Smooth muscle cell (in vitro differentiated cells): Measurements from ENCODE around the gene FLNA. TPM values are rescaled to one million over a fixed set of nuclear protein-coding genes. Genes with fewer than 3 reads are reported as not detected.

Source experiments
- DNase-seq: peaks from one replicate; lab custom pipeline; 2025; ENCODE audit not compliant: unreplicated experiment; lab: John Stamatoyannopoulos, UW
- H2AFZ ChIP-seq: fragments of 200-600 bp; sonication (generic); 2 replicates; pipeline ENCODE4 v1.6.0; 2016; ENCODE audit warnings: antibody characterized with exemption, low read depth, mild to moderate bottlenecking
- H3F3A ChIP-seq: fragments of 200-600 bp; sonication (generic); 2 replicates; pipeline ENCODE4 v1.6.0; 2017; ENCODE audit warnings: antibody characterized with exemption, low read depth
- H3K27ac ChIP-seq: fragments of 200-600 bp; sonication (generic); 2 replicates; pipeline ENCODE4 v1.5.1; 2016; ENCODE audit warnings: low read depth, mild to moderate bottlenecking
- H3K27me3 ChIP-seq: fragments of 200-600 bp; sonication (generic); 2 replicates; pipeline ENCODE4 v1.6.1; 2016; ENCODE audit warnings: low read depth, mild to moderate bottlenecking
- H3K36me3 ChIP-seq: fragments of 200-600 bp; sonication (generic); 2 replicates; pipeline ENCODE4 v1.5.1; 2016; ENCODE audit warnings: low read depth
- H3K4me1 ChIP-seq: fragments of 200-600 bp; sonication (generic); 2 replicates; pipeline ENCODE4 v1.5.1; 2016; ENCODE audit warnings: low read depth
- H3K4me2 ChIP-seq: fragments of 200-600 bp; sonication (generic); 2 replicates; pipeline ENCODE4 v1.6.0; 2016; ENCODE audit warnings: mild to moderate bottlenecking
- H3K4me3 ChIP-seq: fragments of 200-600 bp; sonication (generic); 2 replicates; pipeline ENCODE4 v1.5.1; 2016; ENCODE audit warnings: mild to moderate bottlenecking
- H3K79me2 ChIP-seq: fragments of 200-600 bp; sonication (generic); 2 replicates; pipeline ENCODE4 v1.6.0; 2016; ENCODE audit warnings: low read depth, mild to moderate bottlenecking
- H3K9ac ChIP-seq: fragments of 200-600 bp; sonication (generic); 2 replicates; pipeline ENCODE4 v1.6.0; 2016; ENCODE audit warnings: low read depth
- H3K9me3 ChIP-seq: fragments of 200-600 bp; sonication (generic); replicated peaks from 2 replicates; pipeline ENCODE4 v1.5.1; 2016; ENCODE audit warnings: low read depth
- H4K20me1 ChIP-seq: fragments of 200-600 bp; sonication (generic); 2 replicates; pipeline ENCODE4 v1.6.0; 2016; ENCODE audit warnings: low read depth
- WGBS: methylation state at CpG from one replicate; pipeline ENCODE4 v1.1.7; 2016; ENCODE audit warnings: low lambda C conversion rate; 5-methylcytosine and 5-hydroxymethylcytosine counted together
- polyA plus RNA-seq: library from polyadenylated mRNA; unstranded; fragments of >200 nt; fragmentation: Nextera tagmentation; extraction: Ambion mirVana; gene quantifications from 2 replicates; pipeline ENCODE4 v1.2.1, GENCODE V29; 2016
- total RNA-seq: library from RNA; depleted of rRNA; stranded (reverse); fragments of >200 nt; gene quantifications from 2 replicates; pipeline ENCODE4 v1.2.3, GENCODE V29; 2014
- TF ChIP-seq, protein P1 (sequence below): fragments of 200-600 bp; sonication (generic); IDR thresholded peaks from 2 replicates; pipeline ENCODE4 v1.5.1; 2017; ENCODE audit warnings: borderline replicate concordance, mild to moderate bottlenecking, antibody characterized with exemption; ENCODE audit not compliant: insufficient read depth, poor library complexity, severe bottlenecking

FLNA gene, protein sequence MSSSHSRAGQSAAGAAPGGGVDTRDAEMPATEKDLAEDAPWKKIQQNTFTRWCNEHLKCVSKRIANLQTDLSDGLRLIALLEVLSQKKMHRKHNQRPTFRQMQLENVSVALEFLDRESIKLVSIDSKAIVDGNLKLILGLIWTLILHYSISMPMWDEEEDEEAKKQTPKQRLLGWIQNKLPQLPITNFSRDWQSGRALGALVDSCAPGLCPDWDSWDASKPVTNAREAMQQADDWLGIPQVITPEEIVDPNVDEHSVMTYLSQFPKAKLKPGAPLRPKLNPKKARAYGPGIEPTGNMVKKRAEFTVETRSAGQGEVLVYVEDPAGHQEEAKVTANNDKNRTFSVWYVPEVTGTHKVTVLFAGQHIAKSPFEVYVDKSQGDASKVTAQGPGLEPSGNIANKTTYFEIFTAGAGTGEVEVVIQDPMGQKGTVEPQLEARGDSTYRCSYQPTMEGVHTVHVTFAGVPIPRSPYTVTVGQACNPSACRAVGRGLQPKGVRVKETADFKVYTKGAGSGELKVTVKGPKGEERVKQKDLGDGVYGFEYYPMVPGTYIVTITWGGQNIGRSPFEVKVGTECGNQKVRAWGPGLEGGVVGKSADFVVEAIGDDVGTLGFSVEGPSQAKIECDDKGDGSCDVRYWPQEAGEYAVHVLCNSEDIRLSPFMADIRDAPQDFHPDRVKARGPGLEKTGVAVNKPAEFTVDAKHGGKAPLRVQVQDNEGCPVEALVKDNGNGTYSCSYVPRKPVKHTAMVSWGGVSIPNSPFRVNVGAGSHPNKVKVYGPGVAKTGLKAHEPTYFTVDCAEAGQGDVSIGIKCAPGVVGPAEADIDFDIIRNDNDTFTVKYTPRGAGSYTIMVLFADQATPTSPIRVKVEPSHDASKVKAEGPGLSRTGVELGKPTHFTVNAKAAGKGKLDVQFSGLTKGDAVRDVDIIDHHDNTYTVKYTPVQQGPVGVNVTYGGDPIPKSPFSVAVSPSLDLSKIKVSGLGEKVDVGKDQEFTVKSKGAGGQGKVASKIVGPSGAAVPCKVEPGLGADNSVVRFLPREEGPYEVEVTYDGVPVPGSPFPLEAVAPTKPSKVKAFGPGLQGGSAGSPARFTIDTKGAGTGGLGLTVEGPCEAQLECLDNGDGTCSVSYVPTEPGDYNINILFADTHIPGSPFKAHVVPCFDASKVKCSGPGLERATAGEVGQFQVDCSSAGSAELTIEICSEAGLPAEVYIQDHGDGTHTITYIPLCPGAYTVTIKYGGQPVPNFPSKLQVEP (N-terminal part only)
- total RNA-seq (807 and 860 TPM in 2 replicates), polyA plus RNA-seq (1,632 and 1,832 TPM in 2 replicates)

DNA sequence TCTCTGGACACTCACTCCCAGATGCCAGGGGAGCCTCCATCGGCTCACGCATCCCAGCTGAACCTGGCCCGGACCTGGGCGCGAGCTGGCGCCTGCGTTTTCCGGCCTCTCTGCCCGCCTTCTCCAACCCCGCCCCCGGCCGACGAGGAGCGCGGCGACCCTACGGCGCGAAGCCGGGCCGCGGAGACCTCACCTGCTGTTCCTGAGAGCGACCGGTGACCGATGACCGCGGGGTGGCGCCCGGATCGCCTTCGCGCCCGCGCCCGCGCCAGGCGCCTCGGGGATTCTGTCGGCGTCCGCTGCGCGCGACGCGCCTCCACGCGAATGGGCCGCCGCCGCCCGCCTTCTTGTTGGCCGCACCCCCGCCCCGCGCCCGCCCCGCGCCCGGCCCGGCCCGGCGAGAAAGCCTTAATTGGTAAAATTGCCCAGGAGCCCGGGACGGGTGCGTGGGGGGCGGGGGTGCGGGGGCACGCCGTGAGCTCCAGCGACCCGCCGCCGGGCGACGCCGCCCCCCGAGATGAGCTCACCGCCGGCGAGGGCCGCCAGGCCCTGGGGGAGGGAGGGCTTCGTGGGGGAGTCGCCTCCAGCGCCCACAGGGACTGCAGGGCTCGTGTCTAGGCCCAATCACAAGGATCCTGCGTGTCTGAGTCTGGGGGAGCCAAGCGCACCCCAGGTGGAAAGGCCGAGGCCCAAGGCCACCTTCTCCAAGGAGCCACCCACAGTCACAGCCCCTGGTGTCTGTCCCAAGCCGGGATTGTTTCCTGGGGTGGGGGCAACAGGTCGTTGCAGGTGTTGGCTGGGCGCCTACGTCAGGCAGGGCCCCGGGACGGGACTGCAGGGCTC lies at the start of gene FLNA:
FLNA (minus strand) TSS at position 322 of the 843 bp plus-strand sequence. CDS start 3,389 bp downstream, outside the sequence.
- peak within 1 kb of the TSS; percentile 83 for H3K4me2 ChIP-seq
- no peaks in the 10 kb centered on the region for H3K36me3 ChIP-seq
- peaks cover 10% of the 10 kb centered on the region for H4K20me1 ChIP-seq
- no peak within 1 kb of the TSS for H2AFZ ChIP-seq
- TF ChIP-seq, protein P1, sequence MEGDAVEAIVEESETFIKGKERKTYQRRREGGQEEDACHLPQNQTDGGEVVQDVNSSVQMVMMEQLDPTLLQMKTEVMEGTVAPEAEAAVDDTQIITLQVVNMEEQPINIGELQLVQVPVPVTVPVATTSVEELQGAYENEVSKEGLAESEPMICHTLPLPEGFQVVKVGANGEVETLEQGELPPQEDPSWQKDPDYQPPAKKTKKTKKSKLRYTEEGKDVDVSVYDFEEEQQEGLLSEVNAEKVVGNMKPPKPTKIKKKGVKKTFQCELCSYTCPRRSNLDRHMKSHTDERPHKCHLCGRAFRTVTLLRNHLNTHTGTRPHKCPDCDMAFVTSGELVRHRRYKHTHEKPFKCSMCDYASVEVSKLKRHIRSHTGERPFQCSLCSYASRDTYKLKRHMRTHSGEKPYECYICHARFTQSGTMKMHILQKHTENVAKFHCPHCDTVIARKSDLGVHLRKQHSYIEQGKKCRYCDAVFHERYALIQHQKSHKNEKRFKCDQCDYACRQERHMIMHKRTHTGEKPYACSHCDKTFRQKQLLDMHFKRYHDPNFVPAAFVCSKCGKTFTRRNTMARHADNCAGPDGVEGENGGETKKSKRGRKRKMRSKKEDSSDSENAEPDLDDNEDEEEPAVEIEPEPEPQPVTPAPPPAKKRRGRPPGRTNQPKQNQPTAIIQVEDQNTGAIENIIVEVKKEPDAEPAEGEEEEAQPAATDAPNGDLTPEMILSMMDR = peak; percentile 11
- peak within 1 kb of the TSS; percentile 62 for H3K27ac ChIP-seq
- peaks cover 4% of the 10 kb centered on the region for H3K4me1 ChIP-seq
- H3K9me3 ChIP-seq = no peaks in the 10 kb centered on the region
- H3K9ac ChIP-seq = peak within 1 kb of the TSS; percentile 17
- no peaks in the 10 kb centered on the region for H3F3A ChIP-seq
- DNase-seq = no peak
- no peaks in the 10 kb centered on the region for H3K27me3 ChIP-seq
- peak within 1 kb of the TSS; percentile 47 for H3K4me3 ChIP-seq
- peaks cover 35% of the 10 kb centered on the region for H3K79me2 ChIP-seq
- WGBS = 39% methylated on average over 44 of the region's 95 CpGs

DNA sequence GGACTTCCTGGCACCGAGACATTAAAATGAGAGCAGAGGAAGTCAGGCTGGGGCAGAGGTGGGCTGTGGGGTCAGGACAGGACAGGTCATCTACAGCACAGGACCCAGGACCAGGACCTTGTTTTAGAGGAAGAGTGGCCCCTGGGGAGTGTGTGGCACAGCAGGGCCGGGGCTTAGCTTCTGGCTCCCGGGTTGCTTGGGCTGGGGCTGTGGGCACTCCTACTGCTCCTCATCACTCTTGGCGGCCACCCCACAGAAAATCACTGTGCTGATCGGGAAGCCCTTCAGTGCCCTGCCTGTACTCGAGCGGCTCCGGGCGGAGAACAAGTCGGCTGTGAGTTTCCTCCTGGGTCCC lies 45.9 kb upstream of the FLNA start:
- H3K36me3 ChIP-seq = no peaks in the 10 kb centered on the region
- H3K9ac ChIP-seq = no peak overlapping the region
- H3K27me3 ChIP-seq = no peaks in the 10 kb centered on the region
- H2AFZ ChIP-seq = no peak overlapping the region
- TF ChIP-seq, protein P1 = no peak
- no peaks in the 10 kb centered on the region for H4K20me1 ChIP-seq
- no peaks in the 10 kb centered on the region for H3K9me3 ChIP-seq
- no peaks in the 10 kb centered on the region for H3K4me1 ChIP-seq
- no peak overlapping the region for H3K4me2 ChIP-seq
- no peaks in the 10 kb centered on the region for H3F3A ChIP-seq
- WGBS = 93% methylated on average over 10 of the region's 10 CpGs
- H3K4me3 ChIP-seq = no peak overlapping the region
- no peaks in the 10 kb centered on the region for H3K79me2 ChIP-seq
- H3K27ac ChIP-seq = no peak overlapping the region
- DNase-seq = no peak

DNA sequence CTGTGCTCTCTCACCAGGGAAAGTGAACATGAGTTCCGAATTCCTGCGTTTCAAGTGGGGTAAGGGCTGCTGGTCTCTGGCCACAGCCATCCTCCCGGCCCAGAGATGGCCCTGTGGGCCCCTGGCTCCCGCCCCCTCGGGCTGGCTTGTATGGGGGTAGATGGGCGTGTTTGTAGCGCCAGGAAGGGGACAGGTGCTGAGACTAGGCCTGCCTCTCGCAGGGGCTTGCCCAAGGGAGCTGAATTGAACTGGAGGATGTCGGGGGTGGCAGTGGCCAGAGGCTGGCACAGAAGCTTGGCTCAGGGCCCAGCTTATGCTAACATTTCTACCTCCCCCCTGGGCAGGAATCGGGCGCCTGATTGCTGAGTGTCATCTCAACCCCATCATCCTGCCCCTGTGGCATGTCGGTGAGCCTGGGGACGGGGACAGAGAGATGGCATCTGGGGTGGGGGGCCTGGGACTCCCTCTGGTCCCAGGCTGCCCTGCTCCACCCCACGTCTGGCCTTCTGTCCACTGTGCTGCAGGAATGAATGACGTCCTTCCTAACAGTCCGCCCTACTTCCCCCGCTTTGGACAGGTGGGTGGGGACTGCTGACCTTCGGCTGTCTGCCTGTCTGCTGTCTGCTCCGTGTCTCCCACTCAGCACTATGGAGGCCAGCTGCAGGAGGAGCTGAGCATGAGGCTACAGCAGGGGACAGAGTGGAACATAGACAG lies 45.4 kb upstream of the FLNA start:
- DNase-seq = no peak
- TF ChIP-seq, protein P1 = no peak
- H3K4me2 ChIP-seq = no peak overlapping the region
- H3F3A ChIP-seq = no peaks in the 10 kb centered on the region
- H3K4me1 ChIP-seq = no peaks in the 10 kb centered on the region
- no peaks in the 10 kb centered on the region for H4K20me1 ChIP-seq
- H2AFZ ChIP-seq = no peak overlapping the region
- H3K36me3 ChIP-seq = no peaks in the 10 kb centered on the region
- H3K9ac ChIP-seq = no peak overlapping the region
- no peaks in the 10 kb centered on the region for H3K9me3 ChIP-seq
- H3K4me3 ChIP-seq = no peak overlapping the region
- H3K79me2 ChIP-seq = no peaks in the 10 kb centered on the region
- H3K27me3 ChIP-seq = no peaks in the 10 kb centered on the region
- H3K27ac ChIP-seq = no peak overlapping the region
- 87% methylated on average over 19 of the region's 19 CpGs for WGBS
